WI38 (cell line): ENCODE results near the gene SETBP1.

ENCODE experiments used
- H3K4me3 ChIP-seq: 2 replicates; pipeline ENCODE4 v1.5.1; 2011; ENCODE audit warnings: low read depth, mild to moderate bottlenecking, control low read depth, low read length
- TF ChIP-seq, protein P1 (sequence below): IDR thresholded peaks from 2 replicates; pipeline ENCODE4 v1.5.1; 2012; ENCODE audit warnings: low read depth, mild to moderate bottlenecking, control low read depth, low read length

Gene SETBP1

DNA sequence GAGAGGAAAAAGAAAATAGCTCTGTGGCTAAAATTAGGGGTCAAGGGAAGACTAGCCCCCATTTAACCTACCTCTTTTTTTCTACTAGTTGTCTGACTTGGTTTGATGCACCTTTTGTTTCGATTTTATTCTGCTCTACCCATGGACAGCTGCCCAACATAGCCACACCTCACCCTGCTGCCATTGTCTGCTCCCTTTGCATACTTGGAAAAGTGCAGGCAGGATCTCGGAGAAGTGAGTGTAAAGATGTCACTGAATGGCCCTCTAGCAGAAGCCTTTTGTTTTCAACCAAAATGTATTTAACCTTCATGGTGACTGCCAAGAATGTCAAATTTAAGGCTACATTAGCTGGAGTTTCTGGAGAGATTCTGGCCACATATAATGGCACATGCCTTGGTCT, 62.9 kb downstream of the SETBP1 start:
- TF ChIP-seq, protein P1, sequence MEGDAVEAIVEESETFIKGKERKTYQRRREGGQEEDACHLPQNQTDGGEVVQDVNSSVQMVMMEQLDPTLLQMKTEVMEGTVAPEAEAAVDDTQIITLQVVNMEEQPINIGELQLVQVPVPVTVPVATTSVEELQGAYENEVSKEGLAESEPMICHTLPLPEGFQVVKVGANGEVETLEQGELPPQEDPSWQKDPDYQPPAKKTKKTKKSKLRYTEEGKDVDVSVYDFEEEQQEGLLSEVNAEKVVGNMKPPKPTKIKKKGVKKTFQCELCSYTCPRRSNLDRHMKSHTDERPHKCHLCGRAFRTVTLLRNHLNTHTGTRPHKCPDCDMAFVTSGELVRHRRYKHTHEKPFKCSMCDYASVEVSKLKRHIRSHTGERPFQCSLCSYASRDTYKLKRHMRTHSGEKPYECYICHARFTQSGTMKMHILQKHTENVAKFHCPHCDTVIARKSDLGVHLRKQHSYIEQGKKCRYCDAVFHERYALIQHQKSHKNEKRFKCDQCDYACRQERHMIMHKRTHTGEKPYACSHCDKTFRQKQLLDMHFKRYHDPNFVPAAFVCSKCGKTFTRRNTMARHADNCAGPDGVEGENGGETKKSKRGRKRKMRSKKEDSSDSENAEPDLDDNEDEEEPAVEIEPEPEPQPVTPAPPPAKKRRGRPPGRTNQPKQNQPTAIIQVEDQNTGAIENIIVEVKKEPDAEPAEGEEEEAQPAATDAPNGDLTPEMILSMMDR = no peak

GRCh38 chr18:44744161-44745121, 63.8 kb downstream of the SETBP1 start:
- no peak overlapping the region for H3K4me3 ChIP-seq
- TF ChIP-seq, protein P1 = no peak

More for the DNA sequence above, 62.9 kb downstream of the SETBP1 start:
- no peak overlapping the region for H3K4me3 ChIP-seq

DNA sequence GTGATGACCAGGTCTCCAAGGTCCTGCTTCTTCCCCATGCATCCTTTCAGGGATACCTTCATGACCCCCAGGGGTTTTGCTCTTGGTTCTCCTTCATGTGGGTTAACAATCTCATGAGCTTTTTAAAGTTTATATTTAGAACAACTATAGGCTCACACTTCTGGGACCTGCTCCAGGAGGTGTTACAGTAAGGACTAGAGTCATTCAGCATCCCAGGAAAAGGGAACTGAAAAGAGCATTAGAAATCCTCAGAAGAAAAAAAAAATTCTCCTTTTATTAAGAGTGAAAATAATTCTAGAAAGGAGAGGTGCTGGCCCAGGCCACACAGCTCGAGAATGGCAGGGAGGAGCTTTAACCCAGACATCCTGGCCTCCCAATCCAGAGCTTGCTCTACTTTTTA, 66.5 kb downstream of the SETBP1 start:
- H3K4me3 ChIP-seq = no peak overlapping the region
- TF ChIP-seq, protein P1 = no peak

GRCh38 chr18:44748582-44748981, 67.9 kb downstream of the SETBP1 start:
- no peak overlapping the region for H3K4me3 ChIP-seq
- TF ChIP-seq, protein P1 = no peak

DNA sequence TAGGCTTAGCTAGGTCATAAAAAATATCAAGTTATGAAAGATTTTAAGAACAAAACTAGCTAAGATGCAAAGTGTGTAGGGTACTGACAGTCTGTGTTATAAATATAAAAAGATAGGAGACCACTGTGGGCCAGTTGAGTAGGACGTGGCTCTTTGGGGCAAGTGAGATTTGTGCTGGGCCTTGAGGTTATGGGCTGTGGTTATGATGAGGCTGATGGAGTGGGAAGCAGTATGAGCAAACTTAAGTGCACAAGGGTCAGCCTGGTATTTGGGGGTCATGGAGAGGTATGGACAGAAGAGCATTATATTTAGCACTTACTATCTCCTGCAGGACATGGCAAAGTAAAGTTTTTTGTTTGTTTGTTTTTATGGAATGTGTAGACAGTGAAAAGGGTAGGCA, 70.1 kb downstream of the SETBP1 start:
- H3K4me3 ChIP-seq = no peak overlapping the region
- TF ChIP-seq, protein P1 = no peak

DNA sequence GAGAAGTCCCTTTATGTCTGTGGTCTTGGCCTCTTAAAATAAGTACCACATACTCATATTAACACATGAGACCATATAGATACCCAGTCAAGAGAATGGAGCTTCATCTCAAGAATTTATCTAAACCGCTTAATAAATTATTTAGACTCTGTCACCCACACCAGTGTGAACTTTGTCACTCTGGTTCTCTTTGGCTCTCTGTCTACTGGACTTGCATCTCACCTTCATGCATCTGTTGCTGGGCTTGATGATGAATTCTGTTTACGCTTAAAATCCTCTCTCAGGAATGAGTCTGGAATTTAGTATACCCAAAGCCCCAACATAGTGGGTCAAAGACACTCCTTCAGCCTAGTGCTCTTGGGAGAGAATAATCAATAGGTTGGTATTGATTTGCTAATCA, 73.9 kb downstream of the SETBP1 start:
- TF ChIP-seq, protein P1 = no peak
- no peak overlapping the region for H3K4me3 ChIP-seq
